DOHH2 (cell line): ENCODE measurements around the gene C19orf47.

Source experiments
- H3F3A ChIP-seq: fragments of 200-600 bp; sonication (generic), shearing (Covaris generic); 2 replicates; pipeline ENCODE4 v1.6.0; 2016; ENCODE audit warnings: antibody characterized with exemption, mild to moderate bottlenecking; ENCODE audit not compliant: control insufficient read depth, insufficient read depth
- H3K27ac ChIP-seq: fragments of 200-600 bp; sonication (generic); 2 replicates; pipeline ENCODE4 v1.5.1; 2014; ENCODE audit warnings: low read depth, mild to moderate bottlenecking, low read length, moderate library complexity
- H3K27me3 ChIP-seq: fragments of 200-600 bp; sonication (generic); 2 replicates; pipeline ENCODE4 v1.6.1; 2014; ENCODE audit warnings: mild to moderate bottlenecking, low read length, mixed read lengths; ENCODE audit not compliant: control insufficient read depth
- H3K36me3 ChIP-seq: fragments of 200-600 bp; sonication (generic); 2 replicates; pipeline ENCODE4 v1.6.1; 2014; ENCODE audit warnings: mild to moderate bottlenecking, low read length, moderate library complexity, mixed read lengths; ENCODE audit not compliant: control insufficient read depth
- H3K4me1 ChIP-seq: fragments of 200-600 bp; sonication (generic); 2 replicates; pipeline ENCODE4 v1.6.1; 2014; ENCODE audit warnings: mild to moderate bottlenecking, low read length, mixed read lengths; ENCODE audit not compliant: control insufficient read depth
- H3K4me2 ChIP-seq: fragments of 200-600 bp; sonication (generic); 2 replicates; pipeline ENCODE4 v1.6.0; 2014; ENCODE audit warnings: mild to moderate bottlenecking, low read length, moderate library complexity
- H3K4me3 ChIP-seq: fragments of 200-600 bp; sonication (generic); 2 replicates; pipeline ENCODE4 v1.5.1; 2014; ENCODE audit warnings: mild to moderate bottlenecking, low read length, mixed read lengths
- H3K79me2 ChIP-seq: fragments of 200-600 bp; sonication (generic); 2 replicates; pipeline ENCODE4 v1.6.1; 2014; ENCODE audit warnings: mild to moderate bottlenecking, low read length, mixed read lengths; ENCODE audit not compliant: control insufficient read depth
- H3K9me2 ChIP-seq: fragments of 200-600 bp; sonication (generic); replicated peaks from 2 replicates; pipeline ENCODE4 v1.6.1; 2014; ENCODE audit warnings: mild to moderate bottlenecking, low read length, mixed read lengths; ENCODE audit not compliant: control insufficient read depth
- H3K9me3 ChIP-seq: fragments of 200-600 bp; sonication (generic); 2 replicates; pipeline ENCODE4 v1.6.1; 2014; ENCODE audit warnings: antibody characterized with exemption, low read length, mixed read lengths; ENCODE audit not compliant: control insufficient read depth, insufficient read depth
- H4K20me1 ChIP-seq: fragments of 200-600 bp; sonication (generic); 2 replicates; pipeline ENCODE4 v1.6.0; 2014; ENCODE audit warnings: low read depth, mild to moderate bottlenecking, antibody characterized with exemption, low read length, moderate library complexity; ENCODE audit not compliant: control insufficient read depth, insufficient read depth
- CTCF ChIP-seq: fragments of 200-600 bp; sonication (generic); IDR thresholded peaks from one replicate; pipeline ENCODE4 v1.5.1; 2014; ENCODE audit warnings: antibody characterized with exemption, mild to moderate bottlenecking, low read depth, low read length; ENCODE audit not compliant: poor library complexity, severe bottlenecking
- EZH2phosphoT487 ChIP-seq: fragments of 200-600 bp; sonication (generic); IDR thresholded peaks from 2 replicates; pipeline ENCODE4 v1.6.1; 2017; ENCODE audit warnings: borderline replicate concordance, mild to moderate bottlenecking, antibody characterized with exemption, low read length, moderate library complexity, mixed read lengths

C19orf47 gene

GRCh38 chr19:40344422-40344821 lies 3.8 kb downstream of the C19orf47 start:
- Histone ChIP-seq H3K27me3 (no peaks in the 10 kb centered on the region), H3K36me3 (peaks cover 31% of the 10 kb centered on the region), H3K4me1 (peaks cover 11% of the 10 kb centered on the region), H3F3A (peaks cover 3% of the 10 kb centered on the region; the same call in 1 of the 2 replicates), H3K9me2 (no peaks in the 10 kb centered on the region), H3K79me2 (peaks cover 64% of the 10 kb centered on the region), H3K9me3 (no peaks in the 10 kb centered on the region), H4K20me1 (peaks cover 3% of the 10 kb centered on the region; the same call in 1 of the 2 replicates), H3K4me2 (no peak overlapping the region), H3K4me3 (no peak overlapping the region), H3K27ac (no peak overlapping the region)
- TF ChIP-seq EZH2phosphoT487 (no peak), CTCF (no peak)

DNA sequence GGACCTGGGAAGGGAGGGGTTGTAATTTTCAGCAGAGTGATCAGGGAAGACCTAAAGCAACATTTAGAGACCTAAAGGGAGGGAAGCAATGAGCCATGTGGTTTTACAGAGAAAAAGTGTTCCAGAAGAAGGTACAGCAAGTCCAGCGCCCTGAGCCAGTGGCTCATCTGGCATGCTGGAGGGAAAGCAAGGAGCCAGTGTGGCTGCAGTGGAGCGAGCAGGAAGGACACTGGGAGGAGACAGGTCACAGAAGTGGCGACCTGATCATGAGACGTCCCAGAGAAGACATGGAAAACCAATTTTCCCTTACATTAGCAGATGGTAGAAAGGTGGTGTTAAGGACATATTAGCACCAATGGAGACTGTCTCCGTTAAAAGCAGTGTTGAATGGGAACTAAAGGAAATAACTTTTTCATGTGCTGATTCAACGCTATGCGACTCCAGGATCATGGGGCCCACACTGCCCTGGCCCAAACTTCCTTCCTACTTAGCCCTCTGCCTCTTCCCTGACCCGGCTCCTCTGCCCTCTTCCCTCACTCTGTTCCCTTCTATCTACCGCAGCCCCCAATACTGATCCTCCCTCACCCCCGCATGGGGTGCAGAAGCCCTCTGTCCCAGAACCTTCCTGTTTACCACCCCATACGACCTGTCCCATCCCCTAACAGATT lies 5.4 kb downstream of the C19orf47 start:
- H3K4me1 ChIP-seq = peaks cover 7% of the 10 kb centered on the region
- no peak overlapping the region for H3K4me2 ChIP-seq
- no peaks in the 10 kb centered on the region for H3K9me2 ChIP-seq
- H3K9me3 ChIP-seq = no peaks in the 10 kb centered on the region
- H3K36me3 ChIP-seq = peaks cover 39% of the 10 kb centered on the region
- H3K79me2 ChIP-seq = peaks cover 64% of the 10 kb centered on the region
- H3K27ac ChIP-seq = no peak overlapping the region
- peaks cover 3% of the 10 kb centered on the region; the same call in 1 of the 2 replicates for H4K20me1 ChIP-seq
- TF ChIP-seq CTCF = no peak
- TF ChIP-seq EZH2phosphoT487 = no peak
- H3F3A ChIP-seq = peaks cover 3% of the 10 kb centered on the region; the same call in 1 of the 2 replicates
- H3K27me3 ChIP-seq = no peaks in the 10 kb centered on the region
- no peak overlapping the region for H3K4me3 ChIP-seq

DNA sequence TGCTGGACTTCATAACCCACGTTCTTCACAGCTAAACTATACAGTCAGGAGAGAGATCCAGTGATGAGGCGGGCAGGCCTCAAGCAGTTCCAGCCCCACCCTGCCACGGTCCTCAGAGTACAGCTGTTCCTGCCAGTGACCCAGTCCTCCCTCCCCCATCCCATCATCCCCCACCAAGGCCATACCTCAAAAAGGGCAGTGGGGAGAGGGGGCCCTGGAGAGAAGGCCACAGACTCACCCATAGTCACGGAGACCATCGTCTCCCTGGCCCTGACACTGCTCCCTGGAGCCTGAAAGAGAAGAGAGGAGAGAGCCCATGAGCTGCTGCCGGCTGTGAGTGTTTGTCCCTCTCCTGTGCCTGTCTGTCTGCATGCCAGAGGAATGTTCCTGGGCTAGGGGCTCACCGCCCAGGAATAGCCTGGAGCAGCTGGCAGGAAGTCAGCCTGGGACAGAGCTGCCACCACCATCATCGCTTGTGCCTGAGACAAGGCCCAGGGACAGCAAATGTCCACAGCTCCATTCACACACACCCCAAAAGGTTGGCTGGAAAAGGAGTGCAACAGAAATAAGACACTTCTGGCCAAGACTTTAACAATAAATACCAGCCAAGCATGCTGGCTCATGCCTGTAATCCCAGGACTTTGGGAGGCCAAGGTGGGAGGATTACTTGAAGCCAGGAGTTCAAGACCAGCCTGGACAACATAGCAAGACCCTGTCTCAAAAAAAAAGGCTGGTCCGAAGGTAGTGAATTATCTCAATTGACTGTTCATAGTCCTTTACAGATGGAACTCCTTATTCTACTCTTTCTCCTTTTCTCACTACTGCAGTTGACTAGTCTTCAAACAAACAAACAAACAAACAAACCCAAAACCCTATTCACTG lies 6.4 kb downstream of the C19orf47 start:
- H3K36me3 ChIP-seq = peaks cover 37% of the 10 kb centered on the region
- no peak overlapping the region for H3K4me2 ChIP-seq
- H3K4me1 ChIP-seq = peaks cover 2% of the 10 kb centered on the region
- H3K9me3 ChIP-seq = no peaks in the 10 kb centered on the region
- no peak overlapping the region for H3K27ac ChIP-seq
- H3K79me2 ChIP-seq = peaks cover 62% of the 10 kb centered on the region
- peaks cover 1% of the 10 kb centered on the region; the same call in 1 of the 2 replicates for H3F3A ChIP-seq
- no peak overlapping the region for H3K4me3 ChIP-seq
- H3K9me2 ChIP-seq = no peaks in the 10 kb centered on the region
- H3K27me3 ChIP-seq = no peaks in the 10 kb centered on the region
- H4K20me1 ChIP-seq = peaks cover 3% of the 10 kb centered on the region; the same call in 1 of the 2 replicates
- TF ChIP-seq EZH2phosphoT487 (no peak), CTCF (no peak)
